ENCODE data around the gene MEAK7.

DNA sequence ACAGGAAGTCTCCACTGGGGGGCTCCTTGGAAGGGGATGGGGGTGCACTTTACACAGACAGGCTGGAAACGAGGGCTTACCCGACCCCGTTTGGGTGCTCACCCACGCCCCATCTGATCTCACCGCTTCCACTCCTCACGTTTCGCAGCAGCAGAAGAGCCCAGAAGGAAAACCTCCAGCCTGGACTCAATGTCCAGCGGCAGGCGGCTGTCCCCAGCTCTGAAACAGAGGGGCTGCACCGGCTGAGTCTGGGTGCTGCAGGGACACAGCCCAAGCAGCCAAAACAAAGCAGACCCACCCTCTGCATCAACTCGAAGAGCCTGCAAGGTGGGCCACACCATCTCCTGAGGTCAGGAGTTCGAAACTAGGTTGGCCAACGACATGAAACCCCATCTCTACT lies 3.9 kb downstream of the MEAK7 start:
- TF ChIP-seq TAF1 (IDR thresholded peaks at IDR 0.05; ENCODE audit: borderline replicate concordance, insufficient read depth, low read length): no peak
- TF ChIP-seq, protein P1, sequence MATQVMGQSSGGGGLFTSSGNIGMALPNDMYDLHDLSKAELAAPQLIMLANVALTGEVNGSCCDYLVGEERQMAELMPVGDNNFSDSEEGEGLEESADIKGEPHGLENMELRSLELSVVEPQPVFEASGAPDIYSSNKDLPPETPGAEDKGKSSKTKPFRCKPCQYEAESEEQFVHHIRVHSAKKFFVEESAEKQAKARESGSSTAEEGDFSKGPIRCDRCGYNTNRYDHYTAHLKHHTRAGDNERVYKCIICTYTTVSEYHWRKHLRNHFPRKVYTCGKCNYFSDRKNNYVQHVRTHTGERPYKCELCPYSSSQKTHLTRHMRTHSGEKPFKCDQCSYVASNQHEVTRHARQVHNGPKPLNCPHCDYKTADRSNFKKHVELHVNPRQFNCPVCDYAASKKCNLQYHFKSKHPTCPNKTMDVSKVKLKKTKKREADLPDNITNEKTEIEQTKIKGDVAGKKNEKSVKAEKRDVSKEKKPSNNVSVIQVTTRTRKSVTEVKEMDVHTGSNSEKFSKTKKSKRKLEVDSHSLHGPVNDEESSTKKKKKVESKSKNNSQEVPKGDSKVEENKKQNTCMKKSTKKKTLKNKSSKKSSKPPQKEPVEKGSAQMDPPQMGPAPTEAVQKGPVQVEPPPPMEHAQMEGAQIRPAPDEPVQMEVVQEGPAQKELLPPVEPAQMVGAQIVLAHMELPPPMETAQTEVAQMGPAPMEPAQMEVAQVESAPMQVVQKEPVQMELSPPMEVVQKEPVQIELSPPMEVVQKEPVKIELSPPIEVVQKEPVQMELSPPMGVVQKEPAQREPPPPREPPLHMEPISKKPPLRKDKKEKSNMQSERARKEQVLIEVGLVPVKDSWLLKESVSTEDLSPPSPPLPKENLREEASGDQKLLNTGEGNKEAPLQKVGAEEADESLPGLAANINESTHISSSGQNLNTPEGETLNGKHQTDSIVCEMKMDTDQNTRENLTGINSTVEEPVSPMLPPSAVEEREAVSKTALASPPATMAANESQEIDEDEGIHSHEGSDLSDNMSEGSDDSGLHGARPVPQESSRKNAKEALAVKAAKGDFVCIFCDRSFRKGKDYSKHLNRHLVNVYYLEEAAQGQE (IDR thresholded peaks at IDR 0.05; ENCODE audit: insufficient read depth in 1 of 2, low read depth in 2 of 2, low read length in 2 of 2): no peak

All from PFSK-1 (cell line).